Upper lobe of left lung (tissue), 6 donors: ENCODE data around the gene PYROXD2. TPM values are rescaled to one million over a fixed set of nuclear protein-coding genes. Genes with fewer than 3 reads are reported as not detected.

Experiments used
- ATAC-seq, 2 donors: fragments of 200-7000 bp; cut with Tn5 transposase; one replicate each; pipeline ENCODE4 v1.9.1; 2022; ENCODE audit warnings: mild to moderate bottlenecking in 2 of 2, moderate library complexity in 2 of 2; ENCODE audit not compliant: low FRiP score in 2 of 2
- DNase-seq, 2 donors: peaks; one replicate each; pipeline ENCODE4 v3.0.0-alpha.2; 2019 to 2020
- H3K27ac ChIP-seq, 4 donors: fragments of 200-600 bp; sonication (generic); one replicate each; pipeline ENCODE4 v1.5.1; 2016 to 2019
- H3K27me3 ChIP-seq, 4 donors: fragments of 200-600 bp; sonication (generic); one replicate each; pipeline ENCODE4 v1.5.1; 2017 to 2019
- H3K36me3 ChIP-seq, 4 donors: fragments of 200-600 bp; sonication (generic); one replicate each; pipeline ENCODE4 v1.5.1; 2016 to 2019
- H3K4me1 ChIP-seq, 4 donors: fragments of 200-600 bp; sonication (generic); one replicate each; pipeline ENCODE4 v1.5.1; 2018 to 2019
- H3K4me3 ChIP-seq, 4 donors: fragments of 200-600 bp; sonication (generic); one replicate each; pipeline ENCODE4 v1.5.1; 2017 to 2019; ENCODE audit warnings: mild to moderate bottlenecking in 2 of 4, moderate library complexity in 1 of 4
- H3K9me3 ChIP-seq, 4 donors: fragments of 200-600 bp; sonication (generic); one replicate each; pipeline ENCODE4 v1.5.1; 2018 to 2019
- EP300 ChIP-seq, 4 donors: sonication (generic); formaldehyde crosslinking; IDR thresholded peaks; one replicate each; pipeline ENCODE4 v1.5.1; 2017; ENCODE audit warnings: antibody characterized with exemption in 4 of 4, control low read depth in 2 of 4
- POLR2A ChIP-seq, 4 donors: fragments of 450-650 bp; IDR thresholded peaks; one replicate each; pipeline ENCODE4 v1.5.1; 2016 to 2017; ENCODE audit warnings: antibody characterized with exemption in 4 of 4, mild to moderate bottlenecking in 2 of 4
- POLR2AphosphoS5 ChIP-seq, 2 donors: sonication (generic); formaldehyde crosslinking; IDR thresholded peaks; one replicate each; pipeline ENCODE4 v1.5.1; 2017; ENCODE audit warnings: antibody characterized with exemption in 2 of 2
- WGBS, 2 donors: methylation state at CpG; one replicate each; pipeline ENCODE4 v1.1.5; 2017 to 2018; 5-methylcytosine and 5-hydroxymethylcytosine counted together
- total RNA-seq, 6 donors: library from RNA; depleted of rRNA in 4 of 6; stranded (reverse); fragments of >200 nt in 4 of 6; gene quantifications; one replicate each; pipeline versions ENCODE4 v1.1.0 to v1.2.1, GENCODE V29; 2016 to 2021
- TF ChIP-seq, protein P1 (sequence below), 6 experiments: fragments of 450-650 bp in 4 of 6; fragments of 200-600 bp in 2 of 6; sonication (generic) in 2 of 6; IDR thresholded peaks; one replicate each; pipeline ENCODE4 v1.5.1; 2016 to 2019; ENCODE audit warnings: antibody characterized with exemption in 6 of 6
- donor health status: DM: no; HTN: no; CAD: no; lungs with moderate emphysema.
- donor health status: DM: no; HTN: yes; CAD: no; lungs with severe emphysema.

PYROXD2 gene
- total RNA-seq, 6 donors from 2014 or later, result 6.5 to 29.3 (median 9.3) TPM

DNA sequence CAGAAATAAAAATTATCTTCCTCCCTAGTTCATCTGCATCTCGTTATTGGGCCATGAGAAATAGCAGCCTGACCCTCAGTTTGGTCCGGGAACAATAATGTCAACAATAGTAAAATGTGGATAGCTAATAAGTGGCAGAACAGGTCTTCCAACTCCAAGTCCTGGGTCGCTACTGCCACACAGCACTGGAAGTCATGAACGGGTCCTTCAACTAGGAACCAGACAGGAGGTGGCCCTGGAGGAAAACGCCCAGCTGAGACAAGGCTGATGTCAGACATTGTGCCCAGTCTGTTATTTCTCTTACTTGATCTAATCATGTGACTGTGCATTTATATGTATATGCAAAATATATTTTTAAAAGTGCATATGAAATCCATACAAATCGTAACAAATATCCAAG is 51.8 kb downstream of the PYROXD2 start:
- H3K9me3 ChIP-seq, result no peaks in the 10 kb centered on the region
- ATAC-seq, result no peak
- TF ChIP-seq, protein P1, sequence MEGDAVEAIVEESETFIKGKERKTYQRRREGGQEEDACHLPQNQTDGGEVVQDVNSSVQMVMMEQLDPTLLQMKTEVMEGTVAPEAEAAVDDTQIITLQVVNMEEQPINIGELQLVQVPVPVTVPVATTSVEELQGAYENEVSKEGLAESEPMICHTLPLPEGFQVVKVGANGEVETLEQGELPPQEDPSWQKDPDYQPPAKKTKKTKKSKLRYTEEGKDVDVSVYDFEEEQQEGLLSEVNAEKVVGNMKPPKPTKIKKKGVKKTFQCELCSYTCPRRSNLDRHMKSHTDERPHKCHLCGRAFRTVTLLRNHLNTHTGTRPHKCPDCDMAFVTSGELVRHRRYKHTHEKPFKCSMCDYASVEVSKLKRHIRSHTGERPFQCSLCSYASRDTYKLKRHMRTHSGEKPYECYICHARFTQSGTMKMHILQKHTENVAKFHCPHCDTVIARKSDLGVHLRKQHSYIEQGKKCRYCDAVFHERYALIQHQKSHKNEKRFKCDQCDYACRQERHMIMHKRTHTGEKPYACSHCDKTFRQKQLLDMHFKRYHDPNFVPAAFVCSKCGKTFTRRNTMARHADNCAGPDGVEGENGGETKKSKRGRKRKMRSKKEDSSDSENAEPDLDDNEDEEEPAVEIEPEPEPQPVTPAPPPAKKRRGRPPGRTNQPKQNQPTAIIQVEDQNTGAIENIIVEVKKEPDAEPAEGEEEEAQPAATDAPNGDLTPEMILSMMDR (IDR thresholded peaks at IDR 0.05), result no peak
- no peak for TF ChIP-seq EP300 (IDR thresholded peaks at IDR 0.05)
- TF ChIP-seq POLR2A (IDR thresholded peaks at IDR 0.05), result no peak
- TF ChIP-seq POLR2AphosphoS5 (IDR thresholded peaks at IDR 0.05), result no peak
- 66 to 78% methylated on average over 6 of the region's 6 CpGs for WGBS, 2 donors
- H3K27me3 ChIP-seq, result no peaks in the 10 kb centered on the region
- H3K4me1 ChIP-seq, result peaks cover 0 to 9% (median 0%) of the 10 kb centered on the region in 4 donors
- no peaks in the 10 kb centered on the region for H3K36me3 ChIP-seq
- no peak overlapping the region for H3K27ac ChIP-seq
- H3K4me3 ChIP-seq, result no peak overlapping the region
- peak in 1 of 2 donors; percentile 75 for DNase-seq

DNA sequence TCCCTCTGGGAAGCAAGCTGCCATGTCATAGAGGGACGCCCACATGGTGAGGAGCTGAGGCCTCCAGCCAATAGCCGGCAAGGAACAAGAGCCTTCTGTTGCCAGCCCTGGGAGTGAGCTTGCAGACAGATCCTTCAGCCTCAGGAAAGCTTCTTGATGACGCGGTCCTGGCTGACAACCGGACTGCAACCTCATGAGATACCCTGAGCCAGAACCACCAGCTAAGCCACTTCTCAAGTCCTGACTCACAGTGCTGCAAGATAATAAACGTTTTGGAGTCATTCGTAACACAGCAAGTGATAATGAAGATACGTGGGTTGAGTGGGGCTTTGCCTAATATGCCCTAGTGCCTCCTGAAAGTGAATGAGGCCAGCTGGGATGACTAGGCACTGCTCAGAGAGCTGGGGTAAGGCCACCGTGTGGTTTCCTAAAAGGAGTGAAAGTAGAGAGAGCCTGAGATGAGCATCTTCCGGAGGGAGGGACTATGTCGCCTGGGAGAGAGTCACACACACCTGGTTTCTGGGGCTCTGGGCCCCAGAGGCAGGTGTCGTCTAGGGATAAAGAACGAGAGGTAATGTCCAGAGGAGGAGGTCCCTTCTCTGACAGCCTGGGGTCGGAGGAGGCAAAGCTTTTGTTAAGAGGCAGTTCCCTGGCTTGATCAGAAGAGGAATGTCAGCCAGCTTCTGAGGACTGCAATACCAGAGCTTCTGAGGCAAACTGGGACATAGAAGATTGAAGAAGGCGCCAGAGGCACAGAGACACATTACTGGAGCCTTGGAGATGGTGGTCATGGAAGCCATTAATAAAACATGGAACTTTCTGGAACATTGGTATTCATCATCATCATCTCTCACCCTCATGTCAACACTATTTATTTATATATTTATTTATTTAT is 53.6 kb downstream of the PYROXD2 start:
- Histone ChIP-seq H3K27ac (peak overlapping the region in 2 of 4 donors; percentile 33 to 35), H3K4me3 (no peak overlapping the region), H3K36me3 (no peaks in the 10 kb centered on the region), H3K4me1 (peaks cover 0 to 9% (median 0%) of the 10 kb centered on the region in 4 donors), H3K27me3 (no peaks in the 10 kb centered on the region), H3K9me3 (no peaks in the 10 kb centered on the region)
- WGBS, 2 donors, result 51 to 57% methylated on average over 14 to 15 of the region's 15 CpGs
- ATAC-seq (peak; percentile 88 to 95), DNase-seq (peak in 1 of 2 donors; percentile 88)
- TF ChIP-seq POLR2AphosphoS5 (IDR thresholded peaks at IDR 0.05) (peak; percentile 30 to 73), EP300 (IDR thresholded peaks at IDR 0.05) (no peak)
- TF ChIP-seq, protein P1 (IDR thresholded peaks at IDR 0.05), result no peak

DNA sequence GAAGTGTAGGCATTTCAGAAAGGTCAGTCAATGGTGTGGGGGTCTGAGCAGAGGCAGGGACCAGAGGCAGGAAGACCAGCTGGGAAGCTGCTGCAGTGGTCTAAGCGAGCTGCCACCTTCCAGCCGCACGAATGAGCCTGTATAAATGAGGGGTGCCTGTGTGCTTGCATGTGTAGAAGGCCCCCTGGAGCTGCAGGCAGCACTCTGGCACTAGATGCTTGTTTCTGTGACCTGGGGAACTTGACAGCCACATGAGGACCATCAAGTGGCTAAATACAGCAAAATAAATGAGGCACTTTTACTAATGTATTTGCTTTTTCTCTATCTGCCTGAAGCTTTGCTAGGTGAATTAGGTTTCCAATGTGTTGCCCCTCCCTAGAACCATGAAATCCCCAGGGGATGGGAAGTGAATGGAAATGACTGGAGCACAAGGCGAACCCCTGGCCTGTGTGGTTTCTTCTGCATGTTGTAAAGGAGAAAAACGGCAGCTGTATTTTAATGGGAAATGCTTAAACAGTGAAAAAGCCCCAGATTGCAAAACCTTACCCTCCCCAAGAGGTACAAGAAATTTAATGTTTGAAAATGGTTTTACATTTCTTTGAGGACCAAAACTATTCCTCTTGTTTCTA is 57.7 kb downstream of the PYROXD2 start:
- no peak overlapping the region for H3K4me3 ChIP-seq
- ATAC-seq, result no peak
- WGBS, 2 donors, result 65 to 68% methylated on average over 5 of the region's 5 CpGs
- no peaks in the 10 kb centered on the region for H3K36me3 ChIP-seq
- H3K27me3 ChIP-seq, result no peaks in the 10 kb centered on the region
- DNase-seq, result no peak
- H3K27ac ChIP-seq, result no peak overlapping the region
- TF ChIP-seq POLR2AphosphoS5 (IDR thresholded peaks at IDR 0.05), result no peak
- no peak for TF ChIP-seq POLR2A (IDR thresholded peaks at IDR 0.05)
- no peak for TF ChIP-seq EP300 (IDR thresholded peaks at IDR 0.05)
- TF ChIP-seq, protein P1 (IDR thresholded peaks at IDR 0.05), result no peak
- H3K4me1 ChIP-seq, result peaks cover 0 to 9% (median 5%) of the 10 kb centered on the region in 4 donors
- H3K9me3 ChIP-seq, result no peaks in the 10 kb centered on the region

DNA sequence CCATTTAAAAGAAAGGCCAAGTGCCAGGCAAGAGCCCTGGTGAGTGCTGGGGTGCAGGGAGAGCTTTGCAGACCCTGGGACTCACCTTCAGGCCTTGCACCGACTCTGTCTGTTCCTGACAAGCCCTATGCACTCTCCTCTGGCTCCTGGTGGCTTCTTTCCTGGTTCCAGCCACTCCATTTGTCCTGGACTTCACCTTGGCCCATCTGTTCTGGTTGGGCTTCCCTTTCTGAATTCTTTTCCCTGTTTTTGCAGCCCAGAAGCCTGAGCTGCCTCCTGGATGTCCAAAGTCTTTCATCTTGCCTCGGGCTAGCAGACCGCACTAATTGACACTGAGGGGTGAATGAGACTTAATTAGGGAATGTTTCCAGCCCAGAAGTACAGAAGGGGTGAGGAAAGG is 60.5 kb downstream of the PYROXD2 start:
- H3K9me3 ChIP-seq, result no peaks in the 10 kb centered on the region
- ATAC-seq (no peak), DNase-seq (no peak)
- H3K27me3 ChIP-seq, result no peaks in the 10 kb centered on the region
- H3K27ac ChIP-seq, result no peak overlapping the region
- 82 to 83% methylated on average over 3 of the region's 3 CpGs for WGBS, 2 donors
- H3K4me3 ChIP-seq, result no peak overlapping the region
- H3K4me1 ChIP-seq, result peaks cover 0 to 5% (median 3%) of the 10 kb centered on the region in 4 donors
- no peaks in the 10 kb centered on the region for H3K36me3 ChIP-seq
- TF ChIP-seq, protein P1 (IDR thresholded peaks at IDR 0.05), result no peak
- TF ChIP-seq EP300 (IDR thresholded peaks at IDR 0.05) (no peak), POLR2AphosphoS5 (IDR thresholded peaks at IDR 0.05) (no peak), POLR2A (IDR thresholded peaks at IDR 0.05) (no peak)
